Breast epithelium (tissue), 4 donors: Measurements from ENCODE around the gene ESRRA. TPM values are rescaled to one million over a fixed set of nuclear protein-coding genes. Genes with fewer than 3 reads are reported as not detected.

Source experiments
- DNase-seq, 2 donors: peaks; one replicate each; pipeline ENCODE4 v3.0.0-alpha.2; 2019; ENCODE audit warnings: low spot score in 2 of 2
- H3K27ac ChIP-seq, 2 donors: fragments of 200-600 bp; sonication (generic) in 1 of 2; one replicate each; pipeline ENCODE4 v1.5.1; 2016 to 2019; ENCODE audit warnings: mild to moderate bottlenecking in 1 of 2
- H3K27me3 ChIP-seq, 2 donors: fragments of 200-600 bp; sonication (generic) in 1 of 2; one replicate each; pipeline versions ENCODE4 v1.5.1 to v1.6.0; 2017 to 2019; ENCODE audit warnings: control low read depth in 1 of 2, mild to moderate bottlenecking in 1 of 2
- H3K36me3 ChIP-seq: fragments of 200-600 bp; one replicate; pipeline ENCODE4 v1.5.1; 2019
- H3K4me1 ChIP-seq, 2 donors: fragments of 200-600 bp; sonication (generic); one replicate each; pipeline ENCODE4 v1.5.1; 2016 to 2019; ENCODE audit warnings: control low read depth in 1 of 2
- H3K4me3 ChIP-seq, 3 donors: fragments of 200-600 bp; sonication (generic); 1 replicate in 2 of 3; 2 replicates in 1 of 3; pipeline ENCODE4 v1.5.1; 2016 to 2019; ENCODE audit warnings: mild to moderate bottlenecking in 3 of 3, moderate library complexity in 2 of 3
- H3K9me3 ChIP-seq, 2 donors: fragments of 200-600 bp; sonication (generic) in 1 of 2; one replicate each; pipeline ENCODE4 v1.5.1; 2016 to 2019; ENCODE audit warnings: control low read depth in 1 of 2
- POLR2A ChIP-seq: fragments of 450-650 bp; IDR thresholded peaks from one replicate; pipeline ENCODE4 v1.6.1; 2016; ENCODE audit warnings: antibody characterized with exemption, mild to moderate bottlenecking, moderate library complexity
- POLR2AphosphoS5 ChIP-seq, 3 donors: sonication (generic); formaldehyde crosslinking; IDR thresholded peaks; one replicate each; pipeline ENCODE4 v1.6.1; 2017; ENCODE audit warnings: antibody characterized with exemption in 3 of 3
- intact Hi-C: fragments of 100-400 bp; cut with DNase I; formaldehyde crosslinking; loops from one replicate; pipeline ENCODE4 v1.15.1; 2023; ENCODE audit warnings: low total_unique reads
- total RNA-seq, 3 donors: library from RNA; depleted of rRNA; stranded (reverse); fragments of >200 nt; gene quantifications; one replicate each; pipeline ENCODE4 v1.1.0, GENCODE V29; 2016
- TF ChIP-seq, protein P1 (sequence below), 3 donors: fragments of 450-650 bp; IDR thresholded peaks; one replicate each; pipeline ENCODE4 v1.5.1; 2016 to 2017; ENCODE audit warnings: antibody characterized with exemption in 3 of 3, mild to moderate bottlenecking in 3 of 3, moderate library complexity in 3 of 3

The ESRRA gene
- total RNA-seq, 3 donors from 2014 or later = 38.2 to 43.9 (median 39.5) TPM

DNA sequence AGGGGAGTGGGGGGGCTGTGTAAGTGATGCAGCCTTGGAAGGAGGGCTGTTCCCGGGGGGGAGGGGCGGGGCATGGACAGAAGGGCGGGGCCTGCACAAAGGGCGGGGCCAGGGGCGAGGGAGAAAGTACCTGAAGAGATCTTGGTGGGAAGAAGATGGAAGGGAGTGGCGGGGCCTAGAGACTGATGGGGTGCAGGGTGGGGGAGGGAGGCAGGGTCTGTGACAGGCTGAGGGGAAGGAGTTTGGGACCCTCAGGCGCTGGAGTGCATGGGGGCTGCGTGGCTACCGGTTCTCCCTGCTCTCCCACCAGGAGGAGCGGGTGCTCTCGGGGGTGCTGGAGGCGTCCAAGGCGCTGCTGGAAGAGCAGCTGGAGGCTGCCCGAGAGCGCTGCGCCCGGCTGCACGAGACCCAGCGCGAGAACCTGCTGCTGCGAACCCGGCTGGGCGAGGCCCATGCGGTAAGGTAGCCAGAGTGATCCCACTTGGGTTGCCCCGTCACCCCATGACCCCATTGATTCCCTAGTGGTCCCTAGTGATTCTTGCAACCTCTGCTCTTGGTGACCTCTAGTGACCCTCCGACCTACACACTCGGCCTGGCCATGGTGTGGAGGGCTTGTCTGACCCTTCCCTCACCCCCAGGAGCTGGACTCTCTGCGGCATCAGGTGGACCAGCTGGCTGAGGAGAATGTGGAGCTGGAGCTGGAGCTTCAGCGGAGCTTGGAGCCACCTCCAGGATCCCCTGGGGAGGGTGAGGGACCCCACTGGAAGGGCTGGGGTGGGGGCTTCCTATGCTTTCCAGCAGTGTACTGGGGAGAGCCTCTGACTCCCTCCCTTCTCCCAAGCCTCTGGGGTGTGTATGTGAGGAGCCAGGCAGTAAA is 37.8 kb downstream of the ESRRA start:
- Histone ChIP-seq H3K27me3 (no peaks in the 10 kb centered on the region), H3K9me3 (no peaks in the 10 kb centered on the region), H3K4me1 (peaks cover 0 to 4% of the 10 kb centered on the region in 2 donors), H3K36me3 (no peaks in the 10 kb centered on the region), H3K27ac (peak overlapping the region; percentile 75 to 78), H3K4me3 (peak overlapping the region in 2 of 3 donors; percentile 44 to 63)
- TF ChIP-seq POLR2AphosphoS5 (IDR thresholded peaks at IDR 0.05) (no peak), POLR2A (no peak)
- TF ChIP-seq, protein P1, sequence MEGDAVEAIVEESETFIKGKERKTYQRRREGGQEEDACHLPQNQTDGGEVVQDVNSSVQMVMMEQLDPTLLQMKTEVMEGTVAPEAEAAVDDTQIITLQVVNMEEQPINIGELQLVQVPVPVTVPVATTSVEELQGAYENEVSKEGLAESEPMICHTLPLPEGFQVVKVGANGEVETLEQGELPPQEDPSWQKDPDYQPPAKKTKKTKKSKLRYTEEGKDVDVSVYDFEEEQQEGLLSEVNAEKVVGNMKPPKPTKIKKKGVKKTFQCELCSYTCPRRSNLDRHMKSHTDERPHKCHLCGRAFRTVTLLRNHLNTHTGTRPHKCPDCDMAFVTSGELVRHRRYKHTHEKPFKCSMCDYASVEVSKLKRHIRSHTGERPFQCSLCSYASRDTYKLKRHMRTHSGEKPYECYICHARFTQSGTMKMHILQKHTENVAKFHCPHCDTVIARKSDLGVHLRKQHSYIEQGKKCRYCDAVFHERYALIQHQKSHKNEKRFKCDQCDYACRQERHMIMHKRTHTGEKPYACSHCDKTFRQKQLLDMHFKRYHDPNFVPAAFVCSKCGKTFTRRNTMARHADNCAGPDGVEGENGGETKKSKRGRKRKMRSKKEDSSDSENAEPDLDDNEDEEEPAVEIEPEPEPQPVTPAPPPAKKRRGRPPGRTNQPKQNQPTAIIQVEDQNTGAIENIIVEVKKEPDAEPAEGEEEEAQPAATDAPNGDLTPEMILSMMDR (IDR thresholded peaks at IDR 0.05) = no peak
- no peak for DNase-seq
- intact Hi-C loops = no loop called here

DNA sequence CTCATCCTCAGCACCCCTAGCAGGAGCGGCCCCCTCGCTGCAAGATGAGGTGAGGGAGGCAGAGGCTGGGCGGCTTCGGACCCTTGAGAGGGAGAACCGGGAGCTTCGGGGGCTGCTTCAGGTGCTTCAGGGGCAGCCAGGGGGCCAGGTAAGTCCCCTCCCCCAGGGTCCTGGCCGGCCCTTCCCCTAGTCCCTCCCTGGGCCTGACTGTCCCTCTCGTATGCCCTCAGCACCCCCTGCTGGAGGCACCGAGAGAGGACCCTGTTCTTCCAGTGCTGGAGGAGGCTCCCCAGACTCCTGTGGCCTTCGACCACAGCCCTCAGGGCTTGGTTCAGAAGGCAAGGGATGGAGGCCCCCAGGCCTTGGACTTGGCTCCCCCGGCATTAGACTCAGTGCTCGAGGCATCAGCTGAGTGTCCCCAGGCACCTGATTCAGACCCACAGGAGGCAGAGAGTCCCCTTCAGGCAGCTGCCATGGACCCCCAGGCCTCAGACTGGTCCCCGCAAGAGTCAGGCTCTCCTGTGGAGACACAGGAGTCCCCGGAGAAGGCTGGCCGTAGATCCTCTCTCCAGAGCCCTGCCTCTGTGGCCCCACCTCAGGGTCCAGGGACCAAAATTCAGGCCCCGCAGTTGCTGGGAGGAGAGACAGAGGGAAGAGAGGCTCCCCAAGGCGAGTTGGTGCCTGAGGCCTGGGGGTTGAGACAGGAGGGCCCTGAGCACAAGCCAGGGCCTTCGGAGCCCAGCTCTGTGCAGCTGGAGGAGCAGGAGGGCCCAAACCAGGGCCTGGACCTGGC is 38.6 kb downstream of the ESRRA start:
- Histone ChIP-seq H3K9me3 (no peaks in the 10 kb centered on the region), H3K27ac (no peak overlapping the region), H3K4me1 (peaks cover 0 to 4% of the 10 kb centered on the region in 2 donors), H3K27me3 (no peaks in the 10 kb centered on the region), H3K36me3 (no peaks in the 10 kb centered on the region), H3K4me3 (no peak overlapping the region)
- TF ChIP-seq, protein P1 (IDR thresholded peaks at IDR 0.05) = no peak
- TF ChIP-seq POLR2AphosphoS5 (IDR thresholded peaks at IDR 0.05) (no peak), POLR2A (no peak)
- intact Hi-C loops = no loop called here
- DNase-seq = no peak

DNA sequence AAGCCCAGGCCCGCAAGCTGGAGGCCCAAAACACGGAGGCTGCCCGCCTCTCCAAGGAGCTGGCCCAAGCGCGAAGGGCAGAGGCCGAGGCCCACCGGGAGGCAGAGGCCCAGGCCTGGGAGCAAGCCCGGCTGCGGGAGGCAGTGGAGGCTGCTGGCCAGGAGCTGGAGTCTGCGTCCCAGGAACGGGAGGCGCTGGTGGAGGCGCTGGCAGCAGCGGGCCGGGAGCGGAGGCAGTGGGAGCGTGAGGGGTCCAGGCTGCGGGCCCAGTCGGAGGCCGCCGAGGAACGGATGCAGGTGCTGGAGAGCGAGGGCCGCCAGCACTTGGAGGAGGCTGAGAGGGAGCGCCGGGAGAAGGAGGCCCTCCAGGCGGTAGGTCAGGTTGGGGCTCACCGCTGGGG is 39.5 kb downstream of the ESRRA start:
- Histone ChIP-seq H3K36me3 (no peaks in the 10 kb centered on the region), H3K9me3 (no peaks in the 10 kb centered on the region), H3K4me1 (peaks cover 0 to 4% of the 10 kb centered on the region in 2 donors), H3K27me3 (no peaks in the 10 kb centered on the region), H3K4me3 (no peak overlapping the region), H3K27ac (no peak overlapping the region)
- TF ChIP-seq POLR2AphosphoS5 (IDR thresholded peaks at IDR 0.05) (no peak), POLR2A (no peak)
- TF ChIP-seq, protein P1 (IDR thresholded peaks at IDR 0.05) = no peak
- intact Hi-C loops = no loop called here
- no peak for DNase-seq

DNA sequence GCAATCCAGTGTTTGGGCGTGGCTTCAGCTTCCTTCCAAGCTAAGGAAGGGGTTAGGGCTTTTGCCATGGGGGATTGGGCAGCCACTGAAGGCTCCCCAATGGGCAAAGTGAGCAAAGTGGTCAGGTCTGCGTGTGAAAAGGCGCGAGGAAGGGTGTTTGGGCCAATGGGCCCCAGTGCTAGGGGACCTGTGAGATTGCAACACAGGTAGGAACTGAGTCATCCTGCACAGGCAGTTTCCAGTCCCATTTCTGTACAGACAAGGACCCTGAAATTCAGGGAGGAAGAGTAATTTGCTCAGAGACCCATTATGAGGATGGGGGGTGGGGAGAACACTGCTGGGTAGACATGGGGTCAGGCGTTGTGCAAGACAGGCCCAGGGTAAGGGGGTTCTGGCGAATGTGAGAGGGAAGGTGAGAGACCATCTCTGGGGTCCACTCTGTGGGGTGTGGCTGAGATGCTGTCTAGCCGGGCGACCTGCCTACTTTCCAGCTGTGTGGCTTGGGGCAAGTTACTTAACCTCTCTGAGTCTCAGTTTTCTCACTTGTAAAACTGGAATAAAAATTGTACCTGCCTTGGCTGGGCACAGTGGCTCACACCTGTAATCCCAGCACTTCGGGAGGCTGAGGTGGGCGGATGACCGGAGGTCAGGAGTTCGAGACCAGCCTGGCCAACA is 42.0 kb downstream of the ESRRA start:
- Histone ChIP-seq H3K4me3 (no peak overlapping the region), H3K36me3 (no peaks in the 10 kb centered on the region), H3K27ac (peak overlapping the region in 1 of 2 donors; percentile 72), H3K9me3 (no peaks in the 10 kb centered on the region), H3K27me3 (no peaks in the 10 kb centered on the region), H3K4me1 (no peaks in the 10 kb centered on the region)
- TF ChIP-seq POLR2AphosphoS5 (IDR thresholded peaks at IDR 0.05) (no peak), POLR2A (no peak)
- TF ChIP-seq, protein P1 (IDR thresholded peaks at IDR 0.05) = no peak
- DNase-seq = no peak
- intact Hi-C loops = no loop called here
